ENCODE results near the gene ANKRD12.

GRCh38 chr18:9193031-9193430 is 56.5 kb downstream of the ANKRD12 start:
- TF ChIP-seq CTCF (IDR thresholded peaks at IDR 0.05; ENCODE audit: poor library complexity, severe bottlenecking): no peak
- TF ChIP-seq RAD21 (conservative IDR thresholded peaks at IDR 0.05): no peak
- TF ChIP-seq POLR2AphosphoS5 (IDR thresholded peaks at IDR 0.05): no peak
- no peak for TF ChIP-seq REST (IDR thresholded peaks at IDR 0.05; ENCODE audit: borderline replicate concordance)
- TF ChIP-seq SMC3 (conservative IDR thresholded peaks at IDR 0.05; ENCODE audit: poor library complexity): no peak
- no peak for TF ChIP-seq EP300 (conservative IDR thresholded peaks at IDR 0.05; ENCODE audit: poor library complexity, severe bottlenecking)
- no peak for TF ChIP-seq EZH2 (IDR thresholded peaks at IDR 0.05; ENCODE audit: borderline replicate concordance, insufficient read depth, low read length, poor library complexity, severe bottlenecking)
- no peak for TF ChIP-seq TAF1 (IDR thresholded peaks at IDR 0.05; ENCODE audit: low read depth)
- no peak for TF ChIP-seq MXI1 (conservative IDR thresholded peaks at IDR 0.05; ENCODE audit: poor library complexity, severe bottlenecking)

Measured in neural cell (in vitro differentiated cells).